ENCODE measurements around the gene TBX5.

GRCh38 chr12:114361545-114361944 is 44.4 kb downstream of the TBX5 start:
- TF ChIP-seq, protein P1, sequence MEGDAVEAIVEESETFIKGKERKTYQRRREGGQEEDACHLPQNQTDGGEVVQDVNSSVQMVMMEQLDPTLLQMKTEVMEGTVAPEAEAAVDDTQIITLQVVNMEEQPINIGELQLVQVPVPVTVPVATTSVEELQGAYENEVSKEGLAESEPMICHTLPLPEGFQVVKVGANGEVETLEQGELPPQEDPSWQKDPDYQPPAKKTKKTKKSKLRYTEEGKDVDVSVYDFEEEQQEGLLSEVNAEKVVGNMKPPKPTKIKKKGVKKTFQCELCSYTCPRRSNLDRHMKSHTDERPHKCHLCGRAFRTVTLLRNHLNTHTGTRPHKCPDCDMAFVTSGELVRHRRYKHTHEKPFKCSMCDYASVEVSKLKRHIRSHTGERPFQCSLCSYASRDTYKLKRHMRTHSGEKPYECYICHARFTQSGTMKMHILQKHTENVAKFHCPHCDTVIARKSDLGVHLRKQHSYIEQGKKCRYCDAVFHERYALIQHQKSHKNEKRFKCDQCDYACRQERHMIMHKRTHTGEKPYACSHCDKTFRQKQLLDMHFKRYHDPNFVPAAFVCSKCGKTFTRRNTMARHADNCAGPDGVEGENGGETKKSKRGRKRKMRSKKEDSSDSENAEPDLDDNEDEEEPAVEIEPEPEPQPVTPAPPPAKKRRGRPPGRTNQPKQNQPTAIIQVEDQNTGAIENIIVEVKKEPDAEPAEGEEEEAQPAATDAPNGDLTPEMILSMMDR (IDR thresholded peaks at IDR 0.05), result no peak
- no peak for TF ChIP-seq POLR2A (IDR thresholded peaks at IDR 0.05)
